GM12872 (cell line): ENCODE data around the gene MOAP1.

ENCODE experiments used
- TF ChIP-seq, protein P1 (sequence below): IDR thresholded peaks from 3 replicates; pipeline ENCODE4 v1.5.1; 2011; ENCODE audit warnings: low read depth, mild to moderate bottlenecking, low read length, moderate library complexity; ENCODE audit not compliant: insufficient read depth

The MOAP1 gene

DNA sequence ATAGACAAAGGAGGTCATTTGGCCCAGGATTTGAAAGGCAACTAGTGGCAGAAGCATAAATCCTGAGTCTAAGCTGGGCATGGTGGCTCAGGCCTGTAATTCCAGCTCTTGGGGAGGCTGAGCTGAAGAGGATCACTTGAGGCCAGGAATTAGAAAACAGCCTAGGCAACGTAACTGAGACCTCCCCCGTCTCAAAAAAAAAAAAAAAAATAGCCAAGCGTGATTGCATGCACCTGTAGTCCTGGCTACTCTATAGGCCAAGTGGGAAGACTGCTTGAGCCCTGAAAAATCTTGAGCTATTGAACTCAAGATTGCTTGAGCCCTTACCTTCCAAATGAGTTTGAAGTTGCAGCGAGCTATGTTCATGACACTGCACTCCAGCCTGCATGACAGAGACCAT, 14.3 kb upstream of the MOAP1 start:
- TF ChIP-seq, protein P1, sequence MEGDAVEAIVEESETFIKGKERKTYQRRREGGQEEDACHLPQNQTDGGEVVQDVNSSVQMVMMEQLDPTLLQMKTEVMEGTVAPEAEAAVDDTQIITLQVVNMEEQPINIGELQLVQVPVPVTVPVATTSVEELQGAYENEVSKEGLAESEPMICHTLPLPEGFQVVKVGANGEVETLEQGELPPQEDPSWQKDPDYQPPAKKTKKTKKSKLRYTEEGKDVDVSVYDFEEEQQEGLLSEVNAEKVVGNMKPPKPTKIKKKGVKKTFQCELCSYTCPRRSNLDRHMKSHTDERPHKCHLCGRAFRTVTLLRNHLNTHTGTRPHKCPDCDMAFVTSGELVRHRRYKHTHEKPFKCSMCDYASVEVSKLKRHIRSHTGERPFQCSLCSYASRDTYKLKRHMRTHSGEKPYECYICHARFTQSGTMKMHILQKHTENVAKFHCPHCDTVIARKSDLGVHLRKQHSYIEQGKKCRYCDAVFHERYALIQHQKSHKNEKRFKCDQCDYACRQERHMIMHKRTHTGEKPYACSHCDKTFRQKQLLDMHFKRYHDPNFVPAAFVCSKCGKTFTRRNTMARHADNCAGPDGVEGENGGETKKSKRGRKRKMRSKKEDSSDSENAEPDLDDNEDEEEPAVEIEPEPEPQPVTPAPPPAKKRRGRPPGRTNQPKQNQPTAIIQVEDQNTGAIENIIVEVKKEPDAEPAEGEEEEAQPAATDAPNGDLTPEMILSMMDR = no peak

GRCh38 chr14:93195316-93195999, 10.8 kb upstream of the MOAP1 start:
- TF ChIP-seq, protein P1 = no peak

DNA sequence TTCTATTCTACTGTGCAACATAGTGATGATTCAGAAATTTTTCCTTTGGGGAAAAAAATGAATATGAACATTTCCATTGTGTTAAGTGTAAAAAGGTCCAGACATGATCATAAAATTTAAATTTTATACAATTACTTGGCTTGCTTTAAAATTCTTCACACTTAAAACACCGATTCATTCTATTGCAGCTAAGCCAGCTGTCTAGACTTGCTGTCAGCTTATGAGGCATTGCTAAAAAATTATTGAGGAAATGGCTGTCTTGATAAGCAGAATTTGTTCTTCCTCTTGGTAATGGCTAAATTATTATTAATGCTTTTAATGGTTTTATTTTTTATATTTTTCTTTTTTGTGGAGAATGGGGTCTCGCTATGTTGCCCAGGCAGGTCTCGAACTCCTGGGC, 2.3 kb upstream of the MOAP1 start:
- TF ChIP-seq, protein P1 = no peak

- TF ChIP-seq, protein P1 = no peak
Measured at GRCh38 chr14:93186466-93186865, 1.8 kb upstream of the MOAP1 start.

GRCh38 chr14:93185349-93185720, 638 bp upstream of the MOAP1 start:
- TF ChIP-seq, protein P1 = no peak

- TF ChIP-seq, protein P1 = no peak
Measured at GRCh38 chr14:93183596-93184317, 940 bp downstream of the MOAP1 start.

GRCh38 chr14:93175492-93175891, 9.2 kb downstream of the MOAP1 start:
- TF ChIP-seq, protein P1 = no peak
